Neural cell (in vitro differentiated cells): ENCODE measurements around the gene SELP. TPM values are rescaled to one million over a fixed set of nuclear protein-coding genes. Genes with fewer than 3 reads are reported as not detected.

Experiments used
- H2AFZ ChIP-seq: fragments of 200-600, 300-800 bp; sonication (generic), shearing (Covaris generic); 2 replicates; pipeline ENCODE4 v1.6.0; 2014; ENCODE audit warnings: low read depth, mild to moderate bottlenecking, antibody characterized with exemption, low read length, moderate library complexity
- H3F3A ChIP-seq: fragments of 200-600 bp; shearing (Covaris generic); 2 replicates; pipeline ENCODE4 v1.6.1; 2016; ENCODE audit warnings: mild to moderate bottlenecking, moderate library complexity, mixed read lengths, antibody characterized with exemption, low read length; ENCODE audit not compliant: insufficient read depth, poor library complexity, severe bottlenecking
- H3K27ac ChIP-seq: fragments of 200-600, 300-800 bp; sonication (generic), shearing (Covaris generic); 2 replicates; pipeline ENCODE4 v1.5.1; 2014; ENCODE audit warnings: mild to moderate bottlenecking, low read length, moderate library complexity
- H3K27me3 ChIP-seq: fragments of 300-800, 200-600 bp; sonication (generic), shearing (Covaris generic); 2 replicates; pipeline ENCODE4 v1.6.0; 2014; ENCODE audit warnings: mild to moderate bottlenecking, low read depth, low read length, moderate library complexity; ENCODE audit not compliant: insufficient read depth
- H3K36me3 ChIP-seq: fragments of 300-800, 200-600 bp; sonication (generic), shearing (Covaris generic); 2 replicates; pipeline ENCODE4 v1.5.1; 2014; ENCODE audit warnings: mild to moderate bottlenecking, antibody characterized with exemption, low read length, moderate library complexity; ENCODE audit not compliant: insufficient read depth
- H3K4me2 ChIP-seq: fragments of 300-800, 200-600 bp; sonication (generic), shearing (Covaris generic); 2 replicates; pipeline ENCODE4 v1.6.0; 2014; ENCODE audit warnings: mild to moderate bottlenecking, low read length
- H3K4me3 ChIP-seq: fragments of 300-800, 200-600 bp; sonication (generic), shearing (Covaris generic); 2 replicates; pipeline ENCODE4 v1.5.1; 2014; ENCODE audit warnings: mild to moderate bottlenecking, low read length, moderate library complexity
- H3K79me2 ChIP-seq: fragments of 200-600 bp; shearing (Covaris generic); replicated peaks from 2 replicates; pipeline ENCODE4 v1.6.0; 2014; ENCODE audit warnings: mild to moderate bottlenecking, low read length, moderate library complexity; ENCODE audit not compliant: insufficient read depth
- H3K9ac ChIP-seq: fragments of 300-800, 200-600 bp; sonication (generic), shearing (Covaris generic); 2 replicates; pipeline ENCODE4 v1.6.1; 2016; ENCODE audit warnings: mild to moderate bottlenecking, low read length, mixed read lengths
- H3K9me2 ChIP-seq: fragments of 200-600 bp; shearing (Covaris generic); 2 replicates; pipeline ENCODE4 v1.6.1; 2016; ENCODE audit warnings: mild to moderate bottlenecking, low read length, mixed read lengths; ENCODE audit not compliant: insufficient read depth
- H3K9me3 ChIP-seq: fragments of 200-600, 300-800 bp; sonication (generic), shearing (Covaris generic); 2 replicates; pipeline ENCODE4 v1.6.1; 2016; ENCODE audit warnings: mild to moderate bottlenecking, mixed run types, low read length, moderate library complexity, mixed read lengths
- H4K20me1 ChIP-seq: fragments of 200-600 bp; shearing (Covaris generic); 2 replicates; pipeline ENCODE4 v1.6.1; 2016; ENCODE audit warnings: mild to moderate bottlenecking, mixed run types; ENCODE audit not compliant: insufficient read depth
- EP300 ChIP-seq: fragments of 450-650 bp; conservative IDR thresholded peaks from 2 replicates; pipeline ENCODE4 v1.6.1; 2014; ENCODE audit warnings: antibody characterized with exemption, mild to moderate bottlenecking, moderate library complexity; ENCODE audit not compliant: poor library complexity, severe bottlenecking
- EZH2 ChIP-seq: fragments of 200-600, 300-800 bp; shearing (Covaris generic), sonication (generic); IDR thresholded peaks from 2 replicates; pipeline ENCODE4 v1.6.1; 2014; ENCODE audit warnings: antibody characterized with exemption, low read length, borderline replicate concordance, mild to moderate bottlenecking; ENCODE audit not compliant: insufficient read depth, poor library complexity, severe bottlenecking
- MXI1 ChIP-seq: fragments of 450-650 bp; conservative IDR thresholded peaks from 2 replicates; pipeline ENCODE4 v1.6.1; 2014; ENCODE audit warnings: antibody characterized with exemption, mild to moderate bottlenecking; ENCODE audit not compliant: poor library complexity, severe bottlenecking
- POLR2AphosphoS5 ChIP-seq: IDR thresholded peaks from 2 replicates; pipeline ENCODE4 v1.6.1; 2012
- RAD21 ChIP-seq: fragments of 450-650 bp; conservative IDR thresholded peaks from 2 replicates; pipeline ENCODE4 v1.6.1; 2014; ENCODE audit warnings: antibody characterized with exemption, mild to moderate bottlenecking, moderate library complexity
- SMC3 ChIP-seq: fragments of 450-650 bp; conservative IDR thresholded peaks from 2 replicates; pipeline ENCODE4 v1.6.1; 2014; ENCODE audit warnings: antibody characterized with exemption, mild to moderate bottlenecking, moderate library complexity; ENCODE audit not compliant: poor library complexity
- TAF1 ChIP-seq: IDR thresholded peaks from 2 replicates; pipeline ENCODE4 v1.6.1; 2012; ENCODE audit warnings: low read depth
- polyA plus RNA-seq: library from polyadenylated mRNA; depleted of rRNA; stranded (reverse); fragments of >200 nt; gene quantifications from 2 replicates; pipeline ENCODE4 v1.2.3, GENCODE V29; 2014
- TF ChIP-seq, protein P1 (sequence below): IDR thresholded peaks from 2 replicates; pipeline ENCODE4 v1.6.1; 2012; ENCODE audit warnings: borderline replicate concordance
- TF ChIP-seq, protein P2 (sequence below): fragments of 450-650 bp; IDR thresholded peaks from 2 replicates; pipeline ENCODE4 v1.5.1; 2014; ENCODE audit warnings: antibody characterized with exemption, mild to moderate bottlenecking, moderate library complexity; ENCODE audit not compliant: poor library complexity, severe bottlenecking

SELP gene
- polyA plus RNA-seq, 1 donor from 2014 or later: not detected

DNA sequence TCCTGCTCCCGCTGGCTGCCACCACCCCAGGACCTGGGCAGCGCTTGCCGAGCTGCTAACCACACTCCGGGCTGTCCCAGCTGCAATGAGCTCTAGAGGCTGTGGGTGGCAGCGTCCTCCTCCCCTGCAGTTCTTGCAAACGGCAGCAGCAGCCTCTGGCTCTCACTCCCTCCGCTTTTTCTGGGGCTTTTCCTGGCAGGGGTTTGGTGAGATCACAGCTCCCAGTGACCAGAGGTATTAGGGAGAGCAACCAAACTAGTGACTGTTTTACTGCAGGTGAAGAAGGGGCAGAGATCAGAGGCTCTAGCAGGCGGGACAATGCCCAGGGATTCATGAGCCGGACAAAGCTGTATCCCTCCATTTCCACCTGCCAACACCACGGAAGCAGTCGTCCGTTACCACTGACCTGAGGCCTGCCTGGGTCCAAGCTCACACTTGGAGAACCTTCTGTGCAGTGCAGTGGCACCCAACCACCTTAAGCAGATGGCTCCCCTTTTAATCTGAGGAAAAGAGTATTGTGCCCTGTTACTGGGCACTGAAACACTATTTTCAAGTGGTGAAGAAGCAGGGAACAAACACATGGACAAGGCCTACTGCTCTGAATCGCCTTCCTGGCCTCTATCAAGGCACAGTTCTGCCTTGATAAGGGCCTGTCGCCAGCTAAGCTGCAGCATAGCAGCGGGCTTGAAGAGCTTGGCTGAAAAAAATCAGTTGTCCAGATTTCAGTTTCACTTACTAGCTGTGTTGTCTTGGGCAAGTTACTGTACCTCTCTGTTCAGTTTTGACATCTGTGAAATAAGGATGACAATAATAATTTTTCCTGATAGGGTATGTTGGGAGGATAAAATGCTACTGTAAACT lies 43.3 kb downstream of the SELP start, which contains the start of gene F5:
Gene F5 (minus strand): TSS at position 87 of the 861 bp plus-strand sequence. CDS start 95 bp downstream, outside the sequence.
- Histone ChIP-seq H3K27ac (no peak within 1 kb of the TSS), H4K20me1 (no peaks in the 10 kb centered on the region), H3K9me3 (no peaks in the 10 kb centered on the region), H3K4me3 (peak within 1 kb of the TSS; percentile 50), H3K9ac (no peak within 1 kb of the TSS), H3K27me3 (no peaks in the 10 kb centered on the region), H2AFZ (no peak within 1 kb of the TSS), H3K9me2 (no peaks in the 10 kb centered on the region), H3K4me2 (no peak within 1 kb of the TSS), H3K79me2 (no peaks in the 10 kb centered on the region), H3F3A (no peaks in the 10 kb centered on the region), H3K36me3 (no peaks in the 10 kb centered on the region)
- TF ChIP-seq POLR2AphosphoS5 (no peak), TAF1 (no peak), SMC3 (peak; percentile 52), EZH2 (no peak), EP300 (no peak), RAD21 (peak; percentile 56), MXI1 (no peak)
- TF ChIP-seq, protein P1, sequence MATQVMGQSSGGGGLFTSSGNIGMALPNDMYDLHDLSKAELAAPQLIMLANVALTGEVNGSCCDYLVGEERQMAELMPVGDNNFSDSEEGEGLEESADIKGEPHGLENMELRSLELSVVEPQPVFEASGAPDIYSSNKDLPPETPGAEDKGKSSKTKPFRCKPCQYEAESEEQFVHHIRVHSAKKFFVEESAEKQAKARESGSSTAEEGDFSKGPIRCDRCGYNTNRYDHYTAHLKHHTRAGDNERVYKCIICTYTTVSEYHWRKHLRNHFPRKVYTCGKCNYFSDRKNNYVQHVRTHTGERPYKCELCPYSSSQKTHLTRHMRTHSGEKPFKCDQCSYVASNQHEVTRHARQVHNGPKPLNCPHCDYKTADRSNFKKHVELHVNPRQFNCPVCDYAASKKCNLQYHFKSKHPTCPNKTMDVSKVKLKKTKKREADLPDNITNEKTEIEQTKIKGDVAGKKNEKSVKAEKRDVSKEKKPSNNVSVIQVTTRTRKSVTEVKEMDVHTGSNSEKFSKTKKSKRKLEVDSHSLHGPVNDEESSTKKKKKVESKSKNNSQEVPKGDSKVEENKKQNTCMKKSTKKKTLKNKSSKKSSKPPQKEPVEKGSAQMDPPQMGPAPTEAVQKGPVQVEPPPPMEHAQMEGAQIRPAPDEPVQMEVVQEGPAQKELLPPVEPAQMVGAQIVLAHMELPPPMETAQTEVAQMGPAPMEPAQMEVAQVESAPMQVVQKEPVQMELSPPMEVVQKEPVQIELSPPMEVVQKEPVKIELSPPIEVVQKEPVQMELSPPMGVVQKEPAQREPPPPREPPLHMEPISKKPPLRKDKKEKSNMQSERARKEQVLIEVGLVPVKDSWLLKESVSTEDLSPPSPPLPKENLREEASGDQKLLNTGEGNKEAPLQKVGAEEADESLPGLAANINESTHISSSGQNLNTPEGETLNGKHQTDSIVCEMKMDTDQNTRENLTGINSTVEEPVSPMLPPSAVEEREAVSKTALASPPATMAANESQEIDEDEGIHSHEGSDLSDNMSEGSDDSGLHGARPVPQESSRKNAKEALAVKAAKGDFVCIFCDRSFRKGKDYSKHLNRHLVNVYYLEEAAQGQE: no peak
- TF ChIP-seq, protein P2, sequence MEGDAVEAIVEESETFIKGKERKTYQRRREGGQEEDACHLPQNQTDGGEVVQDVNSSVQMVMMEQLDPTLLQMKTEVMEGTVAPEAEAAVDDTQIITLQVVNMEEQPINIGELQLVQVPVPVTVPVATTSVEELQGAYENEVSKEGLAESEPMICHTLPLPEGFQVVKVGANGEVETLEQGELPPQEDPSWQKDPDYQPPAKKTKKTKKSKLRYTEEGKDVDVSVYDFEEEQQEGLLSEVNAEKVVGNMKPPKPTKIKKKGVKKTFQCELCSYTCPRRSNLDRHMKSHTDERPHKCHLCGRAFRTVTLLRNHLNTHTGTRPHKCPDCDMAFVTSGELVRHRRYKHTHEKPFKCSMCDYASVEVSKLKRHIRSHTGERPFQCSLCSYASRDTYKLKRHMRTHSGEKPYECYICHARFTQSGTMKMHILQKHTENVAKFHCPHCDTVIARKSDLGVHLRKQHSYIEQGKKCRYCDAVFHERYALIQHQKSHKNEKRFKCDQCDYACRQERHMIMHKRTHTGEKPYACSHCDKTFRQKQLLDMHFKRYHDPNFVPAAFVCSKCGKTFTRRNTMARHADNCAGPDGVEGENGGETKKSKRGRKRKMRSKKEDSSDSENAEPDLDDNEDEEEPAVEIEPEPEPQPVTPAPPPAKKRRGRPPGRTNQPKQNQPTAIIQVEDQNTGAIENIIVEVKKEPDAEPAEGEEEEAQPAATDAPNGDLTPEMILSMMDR: peak; percentile 63

DNA sequence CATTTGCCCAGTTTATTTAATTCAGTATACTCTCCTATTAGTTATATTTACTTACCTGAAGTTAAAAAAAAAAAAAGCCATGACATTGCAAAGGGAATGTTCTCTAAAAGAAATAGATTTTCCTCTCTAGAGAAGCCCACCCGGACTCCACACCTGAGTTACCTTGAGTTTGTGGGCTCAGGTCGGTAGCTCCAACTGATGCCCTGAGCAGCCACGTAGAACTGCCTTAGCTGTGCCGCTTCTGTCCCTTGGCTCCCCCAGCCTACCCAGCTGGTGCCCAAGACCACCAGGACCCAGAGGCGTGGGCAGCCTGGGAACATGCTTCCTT lies 43.9 kb downstream of the SELP start:
- H2AFZ ChIP-seq: no peak overlapping the region
- peak overlapping the region; percentile 50 for H3K4me3 ChIP-seq
- no peaks in the 10 kb centered on the region for H4K20me1 ChIP-seq
- H3K79me2 ChIP-seq: no peaks in the 10 kb centered on the region
- TF ChIP-seq POLR2AphosphoS5 (no peak), SMC3 (no peak), MXI1 (no peak), RAD21 (no peak)
- TF ChIP-seq, protein P2: no peak
- H3K27me3 ChIP-seq: no peaks in the 10 kb centered on the region
- H3K4me2 ChIP-seq: no peak overlapping the region
- no peaks in the 10 kb centered on the region for H3K36me3 ChIP-seq
- H3F3A ChIP-seq: no peaks in the 10 kb centered on the region
- H3K27ac ChIP-seq: no peak overlapping the region
- H3K9ac ChIP-seq: no peak overlapping the region
- H3K9me3 ChIP-seq: no peaks in the 10 kb centered on the region
- H3K9me2 ChIP-seq: no peaks in the 10 kb centered on the region
